Upper lobe of left lung (tissue), 6 donors: Measurements from ENCODE around the gene PLXNA4. TPM values are rescaled to one million over a fixed set of nuclear protein-coding genes. Genes with fewer than 3 reads are reported as not detected.

ENCODE experiments used
- ATAC-seq, 2 donors: fragments of 200-7000 bp; cut with Tn5 transposase; one replicate each; pipeline ENCODE4 v1.9.1; 2022; ENCODE audit warnings: mild to moderate bottlenecking in 2 of 2, moderate library complexity in 2 of 2; ENCODE audit not compliant: low FRiP score in 2 of 2
- DNase-seq, 2 donors: peaks; one replicate each; pipeline ENCODE4 v3.0.0-alpha.2; 2019 to 2020
- H3K27ac ChIP-seq, 4 donors: fragments of 200-600 bp; sonication (generic); one replicate each; pipeline ENCODE4 v1.5.1; 2016 to 2019
- H3K27me3 ChIP-seq, 4 donors: fragments of 200-600 bp; sonication (generic); one replicate each; pipeline ENCODE4 v1.5.1; 2017 to 2019
- H3K36me3 ChIP-seq, 4 donors: fragments of 200-600 bp; sonication (generic); one replicate each; pipeline ENCODE4 v1.5.1; 2016 to 2019
- H3K4me1 ChIP-seq, 4 donors: fragments of 200-600 bp; sonication (generic); one replicate each; pipeline ENCODE4 v1.5.1; 2018 to 2019
- H3K4me3 ChIP-seq, 4 donors: fragments of 200-600 bp; sonication (generic); one replicate each; pipeline ENCODE4 v1.5.1; 2017 to 2019; ENCODE audit warnings: mild to moderate bottlenecking in 2 of 4, moderate library complexity in 1 of 4
- H3K9me3 ChIP-seq, 4 donors: fragments of 200-600 bp; sonication (generic); one replicate each; pipeline ENCODE4 v1.5.1; 2018 to 2019
- CTCF ChIP-seq, 6 experiments: fragments of 450-650 bp in 4 of 6; fragments of 200-600 bp in 2 of 6; sonication (generic) in 2 of 6; IDR thresholded peaks; one replicate each; pipeline ENCODE4 v1.5.1; 2016 to 2019; ENCODE audit warnings: antibody characterized with exemption in 6 of 6
- EP300 ChIP-seq, 4 donors: sonication (generic); formaldehyde crosslinking; IDR thresholded peaks; one replicate each; pipeline ENCODE4 v1.5.1; 2017; ENCODE audit warnings: antibody characterized with exemption in 4 of 4, control low read depth in 2 of 4
- POLR2A ChIP-seq, 4 donors: fragments of 450-650 bp; IDR thresholded peaks; one replicate each; pipeline ENCODE4 v1.5.1; 2016 to 2017; ENCODE audit warnings: antibody characterized with exemption in 4 of 4, mild to moderate bottlenecking in 2 of 4
- POLR2AphosphoS5 ChIP-seq, 2 donors: sonication (generic); formaldehyde crosslinking; IDR thresholded peaks; one replicate each; pipeline ENCODE4 v1.5.1; 2017; ENCODE audit warnings: antibody characterized with exemption in 2 of 2
- WGBS, 2 donors: methylation state at CpG; one replicate each; pipeline ENCODE4 v1.1.5; 2017 to 2018; 5-methylcytosine and 5-hydroxymethylcytosine counted together
- total RNA-seq, 6 donors: library from RNA; depleted of rRNA in 4 of 6; stranded (reverse); fragments of >200 nt in 4 of 6; gene quantifications; one replicate each; pipeline versions ENCODE4 v1.1.0 to v1.2.1, GENCODE V29; 2016 to 2021
- donor health status: DM: no; HTN: no; CAD: no; lungs with moderate emphysema.
- donor health status: DM: no; HTN: yes; CAD: no; lungs with severe emphysema.

Gene PLXNA4
- total RNA-seq, 6 donors from 2014 or later = 1.1 to 5.9 (median 2.6) TPM

GRCh38 chr7:132115758-132116157 is 460.5 kb downstream of the PLXNA4 start:
- Histone ChIP-seq H3K4me1 (no peaks in the 10 kb centered on the region), H3K27ac (no peak overlapping the region), H3K27me3 (no peaks in the 10 kb centered on the region), H3K36me3 (no peaks in the 10 kb centered on the region), H3K9me3 (no peaks in the 10 kb centered on the region), H3K4me3 (no peak overlapping the region)
- 89 to 95% methylated on average over 2 of the region's 2 CpGs for WGBS, 2 donors
- DNase-seq (no peak), ATAC-seq (no peak)
- TF ChIP-seq CTCF (IDR thresholded peaks at IDR 0.05) = no peak
- TF ChIP-seq EP300 (IDR thresholded peaks at IDR 0.05) = no peak
- TF ChIP-seq POLR2AphosphoS5 (IDR thresholded peaks at IDR 0.05) = no peak
- no peak for TF ChIP-seq POLR2A (IDR thresholded peaks at IDR 0.05)

DNA sequence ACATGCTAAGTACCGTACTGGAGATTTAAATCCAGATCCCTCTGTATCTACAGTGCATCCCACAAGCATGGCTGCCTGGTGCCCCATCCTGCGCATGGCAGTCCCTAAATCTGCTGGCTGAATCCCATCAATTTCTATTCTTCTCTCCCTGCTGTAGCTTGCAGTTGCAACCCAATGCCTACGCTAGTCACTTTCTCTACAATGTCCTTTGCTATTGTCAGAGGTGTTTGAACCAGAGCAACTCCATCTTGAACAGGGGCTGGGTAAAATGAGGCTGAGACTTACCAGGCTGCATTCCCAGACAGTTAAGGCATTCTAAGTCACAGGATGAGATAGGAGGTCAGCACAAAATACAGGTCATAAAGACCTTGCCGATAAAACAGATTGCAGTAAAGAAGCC is 461.2 kb downstream of the PLXNA4 start:
- TF ChIP-seq POLR2A (IDR thresholded peaks at IDR 0.05) = no peak
- TF ChIP-seq CTCF (IDR thresholded peaks at IDR 0.05) = no peak
- TF ChIP-seq POLR2AphosphoS5 (IDR thresholded peaks at IDR 0.05) = no peak
- no peak for TF ChIP-seq EP300 (IDR thresholded peaks at IDR 0.05)
- Histone ChIP-seq H3K9me3 (no peaks in the 10 kb centered on the region), H3K27me3 (no peaks in the 10 kb centered on the region), H3K27ac (no peak overlapping the region), H3K36me3 (no peaks in the 10 kb centered on the region), H3K4me3 (no peak overlapping the region), H3K4me1 (no peaks in the 10 kb centered on the region)
- WGBS, 2 donors = 90 to 91% methylated on average over 4 of the region's 4 CpGs
- DNase-seq (no peak), ATAC-seq (no peak)

DNA sequence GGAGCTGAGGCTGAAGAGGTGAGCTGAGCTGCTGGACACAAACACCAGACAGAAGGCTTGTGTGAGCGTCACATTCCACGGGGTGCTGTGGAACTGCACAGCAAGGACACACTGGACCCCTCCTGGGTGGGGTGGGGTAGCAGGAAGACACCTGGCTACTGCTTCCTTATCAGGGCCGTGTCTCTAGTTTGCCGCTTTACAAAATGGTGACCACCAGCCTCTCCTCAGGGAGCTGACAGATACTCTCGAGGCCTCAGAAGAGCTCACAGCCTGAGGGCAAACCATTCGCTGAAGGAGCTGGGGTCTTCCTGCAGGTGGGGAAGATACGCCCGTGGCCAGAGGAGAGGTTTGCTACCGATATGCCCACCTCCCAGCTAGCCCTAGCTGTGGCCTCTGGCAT is 461.9 kb downstream of the PLXNA4 start:
- no peak for TF ChIP-seq POLR2A (IDR thresholded peaks at IDR 0.05)
- no peak for TF ChIP-seq EP300 (IDR thresholded peaks at IDR 0.05)
- TF ChIP-seq CTCF (IDR thresholded peaks at IDR 0.05) = no peak
- TF ChIP-seq POLR2AphosphoS5 (IDR thresholded peaks at IDR 0.05) = no peak
- DNase-seq (no peak), ATAC-seq (no peak)
- 85 to 86% methylated on average over 8 to 9 of the region's 9 CpGs for WGBS, 2 donors
- Histone ChIP-seq H3K4me3 (no peak overlapping the region), H3K9me3 (no peaks in the 10 kb centered on the region), H3K36me3 (no peaks in the 10 kb centered on the region), H3K27ac (no peak overlapping the region), H3K27me3 (no peaks in the 10 kb centered on the region), H3K4me1 (no peaks in the 10 kb centered on the region)

- H3K4me1 ChIP-seq = no peaks in the 10 kb centered on the region
- TF ChIP-seq POLR2A (IDR thresholded peaks at IDR 0.05) (no peak), POLR2AphosphoS5 (IDR thresholded peaks at IDR 0.05) (no peak), EP300 (IDR thresholded peaks at IDR 0.05) (no peak), CTCF (IDR thresholded peaks at IDR 0.05) (no peak)
- 84% methylated on average over 20 to 21 of the region's 21 CpGs for WGBS, 2 donors
- H3K36me3 ChIP-seq = no peaks in the 10 kb centered on the region
- H3K4me3 ChIP-seq = no peak overlapping the region
- no peak for ATAC-seq
- no peaks in the 10 kb centered on the region for H3K27me3 ChIP-seq
- no peak for DNase-seq
- no peaks in the 10 kb centered on the region for H3K9me3 ChIP-seq
- no peak overlapping the region for H3K27ac ChIP-seq
Observed at GRCh38 chr7:132113536-132114371, 462.5 kb downstream of the PLXNA4 start.

DNA sequence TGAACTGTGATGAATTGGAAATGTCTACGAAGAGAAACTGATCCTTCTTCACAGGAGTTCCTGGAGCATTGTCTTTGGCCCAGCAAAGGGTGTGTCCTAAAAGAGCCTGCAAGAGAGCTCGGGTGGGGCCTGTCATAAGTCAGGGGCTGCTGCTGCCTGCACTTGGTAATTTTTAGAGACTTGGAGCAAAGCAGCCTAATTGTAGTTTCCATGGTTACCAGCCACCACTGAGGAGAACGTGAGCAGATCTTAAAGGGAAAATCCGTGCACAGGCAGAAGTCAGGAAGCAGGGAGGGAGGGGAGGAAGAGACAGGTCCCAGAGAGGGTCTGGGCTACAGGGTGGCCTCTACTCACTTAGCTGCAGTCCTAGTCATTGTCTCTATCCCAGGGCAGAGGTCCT is 463.6 kb downstream of the PLXNA4 start:
- no peak for ATAC-seq
- no peaks in the 10 kb centered on the region for H3K27me3 ChIP-seq
- no peak overlapping the region for H3K4me3 ChIP-seq
- DNase-seq = no peak
- no peak overlapping the region for H3K27ac ChIP-seq
- 60 to 70% methylated on average over 4 of the region's 4 CpGs for WGBS, 2 donors
- no peaks in the 10 kb centered on the region for H3K4me1 ChIP-seq
- H3K9me3 ChIP-seq = no peaks in the 10 kb centered on the region
- TF ChIP-seq POLR2AphosphoS5 (IDR thresholded peaks at IDR 0.05) = no peak
- no peak for TF ChIP-seq EP300 (IDR thresholded peaks at IDR 0.05)
- TF ChIP-seq CTCF (IDR thresholded peaks at IDR 0.05) = no peak
- TF ChIP-seq POLR2A (IDR thresholded peaks at IDR 0.05) = no peak
- no peaks in the 10 kb centered on the region for H3K36me3 ChIP-seq
